ENCODE results near the gene PLSCR2. TPM values are rescaled to one million over a fixed set of nuclear protein-coding genes. Genes with fewer than 3 reads are reported as not detected.

The PLSCR2 gene
- total and polyA plus RNA-seq, 10 of the 15 experiments (the other 5 are each of a cell fraction or from before 2014, with no cell fraction given), result not detected

GRCh38 chr3:146491303-146491702, 21.9 kb upstream of the PLSCR2 start:
- DNase-seq (ENCODE audit: low read depth, low spot score), result no peak
- no peak for FAIRE-seq
- no peak overlapping the region for H3K27ac ChIP-seq (ENCODE audit: control insufficient read depth, insufficient read depth)
- H3K9ac ChIP-seq (ENCODE audit: control insufficient read depth, insufficient read depth, low read length), result no peak overlapping the region
- TF ChIP-seq CHD2 (IDR thresholded peaks at IDR 0.05; ENCODE audit: borderline replicate concordance, low read depth, low read length) (no peak), EED (IDR thresholded peaks at IDR 0.05; ENCODE audit: low read depth) (no peak), MAX (IDR thresholded peaks at IDR 0.05; ENCODE audit: low read depth, low read length) (no peak)
- SMC1A ChIA-PET (ENCODE audit: uncharacterized antibody, unreplicated experiment), result no interaction called here
- H3K27me3 ChIP-seq (replicated peaks in 1 of 2; ENCODE audit: control insufficient read depth in 2 of 2, insufficient read depth in 2 of 2, low read length in 1 of 2), result no peaks in the 10 kb centered on the region
- H3K4me3 ChIP-seq, result no peak overlapping the region
- POLR2A ChIA-PET, result interaction anchor here (0.6 kb wide), 1 partner anchor 31 kb away, joined by 4 read pairs; no protein-coding TSS in a partner anchor
- RAD21 ChIA-PET (ENCODE audit: unreplicated experiment), result no interaction called here
- no peak overlapping the region for H3K4me2 ChIP-seq (ENCODE audit: control insufficient read depth, insufficient read depth)
- no peak overlapping the region for H2AFZ ChIP-seq (ENCODE audit: control insufficient read depth, low read depth, low read length)
- intact Hi-C loops (cut with micrococcal nuclease; ENCODE audit: unreplicated experiment), result no loop called here
- in situ Hi-C loops (cut with MboI), result no loop called here
- no peaks in the 10 kb centered on the region for H3K9me3 ChIP-seq (replicated peaks; ENCODE audit: control insufficient read depth, insufficient read depth, low read length)
- no peak for ATAC-seq
- BruUV-seq (replicated peaks), result no TSS peak
- H3K4me1 ChIP-seq (ENCODE audit: control insufficient read depth, insufficient read depth, low read length), result no peaks in the 10 kb centered on the region
- H3K79me2 ChIP-seq (ENCODE audit: control insufficient read depth, insufficient read depth, low read length), result no peaks in the 10 kb centered on the region
- no peaks in the 10 kb centered on the region for H3K36me3 ChIP-seq (ENCODE audit: control insufficient read depth in 2 of 2, insufficient read depth in 2 of 2, low read length in 1 of 2)
- CTCF ChIA-PET, result interaction anchor here (1.7 kb wide), 1 partner anchor 14 kb away, joined by 4 read pairs; no protein-coding TSS in a partner anchor
- H4K20me1 ChIP-seq (ENCODE audit: control insufficient read depth, insufficient read depth), result no peaks in the 10 kb centered on the region
- 51% methylated on average over 2 of the region's 2 CpGs for WGBS (ENCODE audit: insufficient coverage, insufficient replicate concordance, low lambda C conversion rate, missing lambda C conversion rate)

GRCh38 chr3:146485297-146485696, 15.9 kb upstream of the PLSCR2 start:
- RAD21 ChIA-PET (ENCODE audit: unreplicated experiment), result no interaction called here

More at GRCh38 chr3:146485297-146485696, 15.9 kb upstream of the PLSCR2 start:
- no peaks in the 10 kb centered on the region for H3K4me1 ChIP-seq (ENCODE audit: control insufficient read depth, insufficient read depth, low read length)
- intact Hi-C loops (cut with micrococcal nuclease; ENCODE audit: unreplicated experiment), result no loop called here
- H3K36me3 ChIP-seq (ENCODE audit: control insufficient read depth in 2 of 2, insufficient read depth in 2 of 2, low read length in 1 of 2), result no peaks in the 10 kb centered on the region
- ChIA-PET SMC1A (ENCODE audit: uncharacterized antibody, unreplicated experiment) (no interaction called here), POLR2A (no interaction called here), CTCF (no interaction called here)
- ATAC-seq (no peak), DNase-seq (ENCODE audit: low read depth, low spot score) (no peak), FAIRE-seq (no peak)
- H3K4me3 ChIP-seq, result no peak overlapping the region
- in situ Hi-C loops (cut with MboI), result no loop called here
- H3K79me2 ChIP-seq (ENCODE audit: control insufficient read depth, insufficient read depth, low read length), result no peaks in the 10 kb centered on the region
- H3K9ac ChIP-seq (ENCODE audit: control insufficient read depth, insufficient read depth, low read length), result no peak overlapping the region
- H3K27ac ChIP-seq (ENCODE audit: control insufficient read depth, insufficient read depth), result no peak overlapping the region
- H3K9me3 ChIP-seq (replicated peaks; ENCODE audit: control insufficient read depth, insufficient read depth, low read length), result no peaks in the 10 kb centered on the region
- TF ChIP-seq PBX3 (IDR thresholded peaks at IDR 0.05; ENCODE audit: insufficient replicate concordance, low read depth, low read length) (no peak), MXI1 (IDR thresholded peaks at IDR 0.05; ENCODE audit: low read depth, low read length) (no peak), KAT2A (conservative IDR thresholded peaks at IDR 0.05; ENCODE audit: control insufficient read depth, low read depth, low read length) (no peak), PML (IDR thresholded peaks at IDR 0.05; ENCODE audit: low read length) (no peak), ZNF592 (IDR thresholded peaks at IDR 0.05) (no peak), DPF2 (IDR thresholded peaks at IDR 0.05) (no peak), CBX3 (IDR thresholded peaks at IDR 0.05; ENCODE audit: borderline replicate concordance, low read depth) (no peak), POLR2AphosphoS2 (IDR thresholded peaks at IDR 0.05; ENCODE audit: low read depth, low read length) (no peak), CBX5 (IDR thresholded peaks at IDR 0.05; ENCODE audit: low read depth) (no peak)
- no peak overlapping the region for H2AFZ ChIP-seq (ENCODE audit: control insufficient read depth, low read depth, low read length)
- H3K27me3 ChIP-seq (replicated peaks in 1 of 2; ENCODE audit: control insufficient read depth in 2 of 2, insufficient read depth in 2 of 2, low read length in 1 of 2), result no peaks in the 10 kb centered on the region
- no peaks in the 10 kb centered on the region for H4K20me1 ChIP-seq (ENCODE audit: control insufficient read depth, insufficient read depth)
- BruUV-seq (replicated peaks), result no TSS peak
- no peak overlapping the region for H3K4me2 ChIP-seq (ENCODE audit: control insufficient read depth, insufficient read depth)

Data from GM12878 (cell line).